Measurements from ENCODE around the gene LGR4. TPM values are rescaled to one million over a fixed set of nuclear protein-coding genes. Genes with fewer than 3 reads are reported as not detected.
A peak's percentile ranks its signal among the peaks of the same experiment; 100 is the strongest.

LGR4 gene
- total RNA-seq, 1 experiment from 2014 or later: 33.4 TPM

GRCh38 chr11:27420722-27421572 lies 51.6 kb downstream of the LGR4 start:
- ChIA-PET CTCF (no interaction called here), POLR2A (ENCODE audit: unreplicated experiment) (interaction anchor here (0.5 to 0.7 kb wide), 3 partner anchors 33 to 57 kb away, joined by 3 to 30 read pairs (median 29); partner anchors contain the start of gene LGR4)
- DNase-seq: no peak
- intact Hi-C loops (cut with micrococcal nuclease; ENCODE audit: unreplicated experiment): no loop called here
- H3K9me3 ChIP-seq (ENCODE audit: insufficient read depth, low read depth): no peaks in the 10 kb centered on the region
- no peak overlapping the region for H3K4me3 ChIP-seq
- H3K9me2 ChIP-seq (ENCODE audit: insufficient read depth): no peaks in the 10 kb centered on the region
- no TSS peak for BruUV-seq (replicated peaks)
- peaks cover 46% of the 10 kb centered on the region for H3K4me1 ChIP-seq (replicated peaks; ENCODE audit: insufficient read depth)
- H3K4me2 ChIP-seq: 0 out of 2 replicates have a peak overlapping the region, but pooled peaks have one; percentile 6
- H3K27me3 ChIP-seq (ENCODE audit: insufficient read depth, low read depth): no peaks in the 10 kb centered on the region
- 0 out of 2 replicates have a peak overlapping the region, but pooled peaks have one; percentile 0 for H3K27ac ChIP-seq
- H4K20me1 ChIP-seq (ENCODE audit: insufficient read depth): no peaks in the 10 kb centered on the region
- no peaks in the 10 kb centered on the region for H3K36me3 ChIP-seq (ENCODE audit: low read depth)
- TF ChIP-seq CTCF (conservative IDR thresholded peaks at IDR 0.05) (no peak), EZH2 (IDR thresholded peaks at IDR 0.05; ENCODE audit: low read depth) (no peak)
- H2AFZ ChIP-seq: no peak overlapping the region
- H3K79me2 ChIP-seq (ENCODE audit: low read depth): peaks cover 87% of the 10 kb centered on the region
- peaks cover 9% of the 10 kb centered on the region; the same call in 1 of the 2 replicates for H3F3A ChIP-seq (ENCODE audit: insufficient read depth, low read depth)

GRCh38 chr11:27420217-27420616 lies 52.4 kb downstream of the LGR4 start:
- ChIA-PET POLR2A (ENCODE audit: unreplicated experiment) (no interaction called here), CTCF (interaction anchor here (0.5 kb wide), 1 partner anchor 48 kb away, joined by 6 read pairs; no protein-coding TSS in a partner anchor)
- Histone ChIP-seq H3K36me3 (ENCODE audit: low read depth) (no peaks in the 10 kb centered on the region), H3K4me1 (replicated peaks; ENCODE audit: insufficient read depth) (peaks cover 47% of the 10 kb centered on the region), H3F3A (ENCODE audit: insufficient read depth, low read depth) (peaks cover 9% of the 10 kb centered on the region; the same call in 1 of the 2 replicates), H3K9me3 (ENCODE audit: insufficient read depth, low read depth) (no peaks in the 10 kb centered on the region), H3K79me2 (ENCODE audit: low read depth) (peaks cover 90% of the 10 kb centered on the region), H2AFZ (no peak overlapping the region), H3K27ac (no peak overlapping the region), H3K4me3 (no peak overlapping the region), H3K4me2 (no peak overlapping the region), H3K9me2 (ENCODE audit: insufficient read depth) (no peaks in the 10 kb centered on the region), H3K27me3 (ENCODE audit: insufficient read depth, low read depth) (no peaks in the 10 kb centered on the region), H4K20me1 (ENCODE audit: insufficient read depth) (no peaks in the 10 kb centered on the region)
- DNase-seq: no peak
- no TSS peak for BruUV-seq (replicated peaks)
- no peak for TF ChIP-seq EZH2 (IDR thresholded peaks at IDR 0.05; ENCODE audit: low read depth)
- TF ChIP-seq CTCF (conservative IDR thresholded peaks at IDR 0.05): no peak
- intact Hi-C loops (cut with micrococcal nuclease; ENCODE audit: unreplicated experiment): no loop called here

GRCh38 chr11:27418356-27418755 lies 54.2 kb downstream of the LGR4 start:
- TF ChIP-seq CTCF (conservative IDR thresholded peaks at IDR 0.05) (no peak), EZH2 (IDR thresholded peaks at IDR 0.05; ENCODE audit: low read depth) (no peak)
- no peak overlapping the region for H3K4me3 ChIP-seq
- H2AFZ ChIP-seq: no peak overlapping the region
- H3F3A ChIP-seq (ENCODE audit: insufficient read depth, low read depth): peaks cover 2% of the 10 kb centered on the region; the same call in 1 of the 2 replicates
- H3K9me2 ChIP-seq (ENCODE audit: insufficient read depth): no peaks in the 10 kb centered on the region
- intact Hi-C loops (cut with micrococcal nuclease; ENCODE audit: unreplicated experiment): no loop called here
- no peaks in the 10 kb centered on the region for H3K9me3 ChIP-seq (ENCODE audit: insufficient read depth, low read depth)
- H3K4me1 ChIP-seq (replicated peaks; ENCODE audit: insufficient read depth): peaks cover 49% of the 10 kb centered on the region
- ChIA-PET CTCF (no interaction called here), POLR2A (ENCODE audit: unreplicated experiment) (no interaction called here)
- no peak overlapping the region for H3K27ac ChIP-seq
- peaks cover 95% of the 10 kb centered on the region for H3K79me2 ChIP-seq (ENCODE audit: low read depth)
- H4K20me1 ChIP-seq (ENCODE audit: insufficient read depth): no peaks in the 10 kb centered on the region
- no peak overlapping the region for H3K4me2 ChIP-seq
- no peak for DNase-seq
- H3K27me3 ChIP-seq (ENCODE audit: insufficient read depth, low read depth): no peaks in the 10 kb centered on the region
- H3K36me3 ChIP-seq (ENCODE audit: low read depth): no peaks in the 10 kb centered on the region
- BruUV-seq (replicated peaks): no TSS peak

Measured in PC-9 (cell line).